ENCODE measurements around the gene CEP112. TPM values are rescaled to one million over a fixed set of nuclear protein-coding genes. Genes with fewer than 3 reads are reported as not detected.
"Not testable (repeated sequence)": the region's sequence is repeated elsewhere in the genome, so short reads cannot be mapped to it uniquely, and the experiment has no call there.

Gene CEP112
- total RNA-seq, 1 donor from 2014 or later: 3.8 TPM

GRCh38 chr17:65850486-65850885 lies 341.4 kb downstream of the CEP112 start:
- intact Hi-C loops (cut with micrococcal nuclease): no loop called here

GRCh38 chr17:65848751-65849150 lies 343.2 kb downstream of the CEP112 start:
- CTCF ChIA-PET: no interaction called here
- H3K4me1 Mint-ChIP-seq: no peaks in the 10 kb centered on the region
- POLR2A ChIA-PET: no interaction called here
- no peak overlapping the region for H3K27ac Mint-ChIP-seq
- ATAC-seq (ENCODE audit: low read depth) (no peak), DNase-seq (no peak)
- H3K4me3 Mint-ChIP-seq: no peak overlapping the region
- H3K36me3 Mint-ChIP-seq (ENCODE audit: low read depth): no peaks in the 10 kb centered on the region
- no peak for TF ChIP-seq CTCF (IDR thresholded peaks at IDR 0.05)
- no peaks in the 10 kb centered on the region for H3K9me3 Mint-ChIP-seq
- intact Hi-C loops (cut with micrococcal nuclease): no loop called here
- no peaks in the 10 kb centered on the region for H3K27me3 Mint-ChIP-seq

More at GRCh38 chr17:65850486-65850885, 341.4 kb downstream of the CEP112 start:
- Mint-ChIP-seq H3K27me3 (no peaks in the 10 kb centered on the region), H3K36me3 (ENCODE audit: low read depth) (no peaks in the 10 kb centered on the region), H3K4me3 (no peak overlapping the region), H3K9me3 (no peaks in the 10 kb centered on the region), H3K27ac (no peak overlapping the region), H3K4me1 (no peaks in the 10 kb centered on the region)
- ATAC-seq (ENCODE audit: low read depth) (peak; percentile 34), DNase-seq (no peak)
- POLR2A ChIA-PET: no interaction called here
- CTCF ChIA-PET: no interaction called here
- no peak for TF ChIP-seq CTCF (IDR thresholded peaks at IDR 0.05)

GRCh38 chr17:65841089-65841488 lies 350.8 kb downstream of the CEP112 start:
- Mint-ChIP-seq H3K27me3 (no peaks in the 10 kb centered on the region), H3K4me3 (no peak overlapping the region), H3K4me1 (no peaks in the 10 kb centered on the region), H3K36me3 (ENCODE audit: low read depth) (no peaks in the 10 kb centered on the region), H3K9me3 (peaks cover 14% of the 10 kb centered on the region), H3K27ac (no peak overlapping the region)
- TF ChIP-seq CTCF (IDR thresholded peaks at IDR 0.05): no peak
- intact Hi-C loops (cut with micrococcal nuclease): no loop called here
- ChIA-PET POLR2A (no interaction called here), CTCF (no interaction called here)
- no peak for DNase-seq
- ATAC-seq (ENCODE audit: low read depth): no peak

GRCh38 chr17:65837232-65837631 lies 354.7 kb downstream of the CEP112 start:
- H3K4me3 Mint-ChIP-seq; ATAC-seq (ENCODE audit: low read depth); H3K27ac Mint-ChIP-seq; intact Hi-C loops (cut with micrococcal nuclease); DNase-seq; H3K27me3 Mint-ChIP-seq; POLR2A ChIA-PET; H3K36me3 Mint-ChIP-seq (ENCODE audit: low read depth); H3K4me1 Mint-ChIP-seq; CTCF ChIA-PET: not testable (repeated sequence)
- H3K9me3 Mint-ChIP-seq: peaks cover 32% of the 10 kb centered on the region

- no peaks in the 10 kb centered on the region for H3K4me1 Mint-ChIP-seq
- POLR2A ChIA-PET: no interaction called here
- DNase-seq: no peak
- no peak overlapping the region for H3K27ac Mint-ChIP-seq
- H3K27me3 Mint-ChIP-seq: no peaks in the 10 kb centered on the region
- intact Hi-C loops (cut with micrococcal nuclease): no loop called here
- H3K4me3 Mint-ChIP-seq: no peak overlapping the region
- no peak for TF ChIP-seq CTCF (IDR thresholded peaks at IDR 0.05)
- no peak for ATAC-seq (ENCODE audit: low read depth)
- peaks cover 2% of the 10 kb centered on the region for H3K36me3 Mint-ChIP-seq (ENCODE audit: low read depth)
- CTCF ChIA-PET: no interaction called here
- H3K9me3 Mint-ChIP-seq: peaks cover 32% of the 10 kb centered on the region
Observed at GRCh38 chr17:65833214-65833613, 358.7 kb downstream of the CEP112 start.

GRCh38 chr17:65830356-65830755 lies 361.6 kb downstream of the CEP112 start:
- ATAC-seq (ENCODE audit: low read depth) (no peak), DNase-seq (no peak)
- peaks cover 8% of the 10 kb centered on the region for H3K4me1 Mint-ChIP-seq
- H3K9me3 Mint-ChIP-seq: peaks cover 24% of the 10 kb centered on the region
- no peaks in the 10 kb centered on the region for H3K27me3 Mint-ChIP-seq
- no peak overlapping the region for H3K4me3 Mint-ChIP-seq
- H3K27ac Mint-ChIP-seq: no peak overlapping the region
- TF ChIP-seq CTCF (IDR thresholded peaks at IDR 0.05): no peak
- intact Hi-C loops (cut with micrococcal nuclease): no loop called here
- CTCF ChIA-PET: no interaction called here
- H3K36me3 Mint-ChIP-seq (ENCODE audit: low read depth): peaks cover 2% of the 10 kb centered on the region
- POLR2A ChIA-PET: no interaction called here

- CTCF ChIA-PET; H3K9me3 Mint-ChIP-seq; POLR2A ChIA-PET; DNase-seq; H3K4me3 Mint-ChIP-seq; ATAC-seq (ENCODE audit: low read depth); H3K36me3 Mint-ChIP-seq (ENCODE audit: low read depth); intact Hi-C loops (cut with micrococcal nuclease); H3K27ac Mint-ChIP-seq; H3K27me3 Mint-ChIP-seq: not testable (repeated sequence)
- peaks cover 12% of the 10 kb centered on the region for H3K4me1 Mint-ChIP-seq
Observed at GRCh38 chr17:65826577-65826976, 365.4 kb downstream of the CEP112 start.

All from activated B cell treated with CpG ODN at 0.5 μM for 24 hours (primary cell).